Activated CD4-positive, alpha-beta T cell treated with anti-CD3 and anti-CD28 coated beads, Interleukin-2, amount 50 U/mL, for 4 hours (primary cell): ENCODE measurements around the gene POT1.

Experiments
- DNase-seq, 2 experiments: peaks; one replicate each; pipeline ENCODE4 v3.0.0-alpha.2; 2020

POT1 gene

DNA sequence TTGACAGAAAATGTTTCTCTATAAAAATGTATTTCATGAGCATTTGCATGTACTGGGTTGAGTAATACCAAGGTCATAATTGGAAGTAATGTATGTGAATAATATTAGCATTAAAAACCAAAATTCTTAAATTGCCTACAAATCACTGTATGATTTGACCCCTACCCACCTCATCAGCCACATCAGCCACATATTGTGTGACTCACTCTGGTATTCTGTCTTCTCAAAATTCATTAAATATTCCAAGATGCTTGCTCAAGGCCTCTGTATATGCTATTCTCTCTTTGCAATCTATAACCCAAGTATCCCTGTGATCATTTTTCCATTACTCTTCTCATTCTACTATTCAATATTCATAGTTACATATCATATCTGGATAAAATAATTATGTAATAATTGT is 21.4 kb downstream of the POT1 start:
- no peak for DNase-seq

DNA sequence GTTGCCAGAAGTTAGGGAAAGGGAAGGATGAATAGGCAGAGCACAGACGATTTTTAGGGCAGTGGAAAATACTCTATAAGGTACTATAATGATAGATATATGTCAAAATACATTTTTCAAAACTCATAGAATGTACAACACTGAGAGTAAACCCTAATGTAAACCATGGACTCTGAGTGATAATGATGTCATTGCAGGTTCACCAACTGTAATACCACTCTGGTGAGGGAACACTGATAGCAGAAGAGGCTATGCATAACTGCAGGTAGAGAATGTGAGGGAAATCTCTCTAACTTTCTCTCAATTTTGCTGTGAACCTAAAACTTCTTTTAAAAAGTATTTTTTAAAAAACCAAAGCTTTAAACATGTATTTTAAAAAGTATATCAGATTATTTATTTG is 22.1 kb downstream of the POT1 start:
- DNase-seq = no peak

- no peak for DNase-seq
Measured at GRCh38 chr7:124898531-124898930, 31.1 kb downstream of the POT1 start.

DNA sequence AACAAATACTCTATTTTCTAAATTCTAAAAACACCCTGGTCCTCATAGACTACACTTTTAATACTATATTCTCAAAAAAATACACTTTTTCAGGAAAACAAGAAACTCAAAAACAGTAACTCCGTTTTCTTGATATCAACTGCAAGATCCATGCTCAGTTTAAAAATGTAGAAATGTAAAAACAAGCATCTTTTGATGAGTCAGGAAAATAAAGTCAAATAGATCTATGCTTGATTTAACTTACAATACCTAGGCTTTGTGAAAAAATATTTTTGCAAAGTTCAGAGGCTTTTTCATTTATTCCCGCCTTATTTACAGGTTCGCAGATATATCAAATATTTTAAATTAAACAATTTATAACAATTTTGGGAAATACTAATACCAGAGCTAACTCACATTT is 33.6 kb downstream of the POT1 start:
- no peak for DNase-seq

- no peak for DNase-seq
Measured at GRCh38 chr7:124893140-124893827, 36.3 kb downstream of the POT1 start.

DNA sequence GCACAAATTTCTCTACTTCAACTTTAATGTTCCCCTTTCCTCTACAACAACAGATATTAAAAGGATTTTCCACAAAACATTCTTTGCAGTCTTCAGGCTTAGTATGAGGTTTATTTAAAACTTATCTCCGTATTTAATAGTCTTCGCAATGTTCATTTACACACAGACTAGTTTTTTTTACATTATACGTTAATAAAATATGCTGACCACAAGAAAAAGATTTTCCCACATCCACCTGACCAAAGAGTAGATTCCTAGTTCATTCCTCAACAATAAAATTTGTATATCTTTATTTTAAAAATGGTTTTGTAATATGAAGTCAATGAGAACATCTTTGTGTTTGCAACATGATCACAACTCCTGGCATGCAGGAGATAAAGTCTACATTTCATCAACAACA is 42.4 kb downstream of the POT1 start:
- DNase-seq = no peak

DNA sequence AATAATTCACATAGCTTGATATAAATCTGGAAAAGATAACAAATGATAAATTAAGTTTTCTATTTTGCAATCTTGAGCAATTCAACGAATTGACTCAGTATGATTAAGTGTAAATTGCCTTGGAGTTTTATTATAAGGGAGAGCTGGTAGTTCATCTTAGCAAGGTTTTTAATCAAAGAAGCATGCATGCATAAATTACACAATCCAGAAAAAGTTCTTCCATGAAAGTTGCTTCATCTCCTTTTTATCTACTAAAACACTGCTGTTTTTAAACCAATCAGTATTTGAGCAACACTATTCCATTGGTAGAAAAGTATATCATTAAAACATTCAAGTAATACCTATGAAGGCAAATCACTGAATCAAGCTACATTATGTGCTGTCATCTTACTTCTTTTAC is 47.6 kb downstream of the POT1 start:
- no peak for DNase-seq

GRCh38 chr7:124879771-124880170 is 49.9 kb downstream of the POT1 start:
- DNase-seq = no peak

GRCh38 chr7:124879103-124879502 is 50.5 kb downstream of the POT1 start:
- DNase-seq = no peak

DNA sequence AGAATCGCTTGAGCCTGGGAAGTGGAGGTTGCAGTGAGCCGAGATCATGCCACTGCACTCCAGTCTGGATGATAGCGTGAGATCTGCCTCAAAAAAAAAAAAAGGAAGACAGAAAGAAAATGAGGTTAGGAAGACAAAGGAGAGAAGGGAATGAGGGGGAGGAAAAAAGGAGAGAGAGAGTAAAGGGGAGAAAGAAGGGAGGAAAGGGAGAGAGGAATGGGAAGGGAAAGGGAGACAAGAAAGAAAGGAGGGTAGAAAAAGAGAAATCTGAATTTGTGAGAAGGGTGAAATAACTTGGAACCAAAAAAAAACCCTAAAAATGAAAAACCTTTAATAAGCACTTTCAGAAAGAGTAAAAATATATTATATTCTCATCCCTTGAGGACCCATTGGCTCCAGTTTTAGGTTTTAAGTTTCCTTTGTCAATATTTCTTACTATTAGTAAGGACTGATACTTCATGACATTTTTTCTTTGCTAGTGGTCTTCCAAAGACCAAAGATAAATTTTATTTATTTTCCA is 54.9 kb downstream of the POT1 start:
- no peak for DNase-seq

- DNase-seq = no peak
Measured at GRCh38 chr7:124857672-124858235, 71.9 kb downstream of the POT1 start.

- DNase-seq = no peak
Measured at GRCh38 chr7:124856299-124856888, 73.2 kb downstream of the POT1 start.

DNA sequence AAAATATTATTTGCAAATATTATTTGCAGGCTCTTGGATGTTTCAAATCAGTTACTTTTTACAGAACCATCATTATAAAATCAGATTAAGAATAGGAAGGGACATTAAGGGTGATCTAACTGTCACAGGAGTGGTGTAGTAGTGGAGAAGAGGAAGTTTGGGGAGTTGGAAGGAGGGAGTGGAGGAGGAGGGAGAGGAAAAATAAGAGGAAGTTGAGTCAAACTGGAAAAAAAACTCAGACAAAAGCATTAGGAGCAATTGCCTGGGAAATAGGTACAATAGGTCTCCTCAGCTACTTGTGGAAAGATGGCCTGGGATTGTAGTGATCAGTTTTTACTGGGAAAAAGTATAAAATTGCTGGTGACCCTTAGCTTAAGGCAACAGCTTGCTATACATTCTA is 86.3 kb downstream of the POT1 start:
- DNase-seq = no peak

DNA sequence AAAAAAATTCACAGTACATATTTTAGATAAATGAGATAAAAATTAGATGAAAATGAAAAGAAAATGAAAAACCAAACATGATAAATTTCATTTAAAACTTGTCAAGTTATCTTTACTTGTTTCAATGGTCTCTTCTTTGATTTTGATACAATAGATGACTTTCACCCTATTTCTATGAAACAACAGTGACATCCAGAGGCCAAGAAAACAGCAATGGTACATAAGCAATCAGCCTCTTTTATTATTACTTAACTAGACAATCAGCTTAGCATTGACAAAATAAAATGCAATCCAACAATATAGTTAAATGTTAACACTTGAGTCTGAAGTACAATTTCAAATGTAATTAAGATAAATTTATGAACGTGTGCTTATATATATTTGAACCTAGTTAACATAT is 89.2 kb downstream of the POT1 start:
- DNase-seq = no peak

DNA sequence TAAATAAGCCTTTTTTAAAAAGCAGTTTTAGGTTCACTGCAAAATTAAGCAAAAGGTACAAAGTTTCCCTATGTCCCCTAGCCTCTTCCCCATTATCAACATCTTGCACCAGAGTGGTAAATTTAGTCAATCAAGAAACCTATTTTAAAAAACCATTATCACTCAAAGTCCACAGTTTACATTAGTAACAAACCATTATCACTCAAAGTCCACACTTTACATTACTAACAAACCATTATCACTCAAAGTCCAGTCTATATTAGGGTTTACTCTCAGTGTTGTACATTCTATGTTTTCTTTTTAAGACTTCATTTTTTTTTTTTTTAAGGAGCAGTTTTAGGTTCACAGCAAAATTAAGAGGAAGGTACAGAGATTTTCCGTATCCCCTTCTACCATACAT is 89.9 kb downstream of the POT1 start:
- no peak for DNase-seq

DNA sequence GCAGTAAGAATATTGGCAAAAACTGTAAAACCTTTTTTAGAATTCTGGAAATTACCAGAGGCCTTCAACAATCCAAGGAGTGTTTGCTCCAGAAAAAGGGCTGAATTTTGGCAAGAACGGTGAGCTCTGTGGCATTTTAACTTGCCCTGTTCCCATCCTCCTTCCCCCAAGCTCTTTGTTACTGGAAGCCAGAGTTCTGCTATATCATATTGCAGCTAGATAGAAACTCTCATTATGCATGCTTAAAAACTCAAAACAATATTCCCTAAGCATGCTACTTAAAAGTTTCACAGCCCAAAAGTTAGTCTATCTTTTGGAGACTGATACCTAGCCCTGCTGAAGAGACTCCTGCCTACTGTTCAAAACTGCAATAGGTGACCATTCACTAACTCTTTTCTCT is 93.5 kb downstream of the POT1 start:
- no peak for DNase-seq

- no peak for DNase-seq
Measured at GRCh38 chr7:124818807-124819206, 110.8 kb downstream of the POT1 start.

- DNase-seq = no peak
Measured at GRCh38 chr7:124813994-124814798, 115.4 kb downstream of the POT1 start.

GRCh38 chr7:124812764-124813163 is 116.9 kb downstream of the POT1 start:
- DNase-seq = no peak

GRCh38 chr7:124811341-124811740 is 118.3 kb downstream of the POT1 start:
- no peak for DNase-seq

- DNase-seq = no peak
Measured at GRCh38 chr7:124810605-124811004, 119.0 kb downstream of the POT1 start.

DNA sequence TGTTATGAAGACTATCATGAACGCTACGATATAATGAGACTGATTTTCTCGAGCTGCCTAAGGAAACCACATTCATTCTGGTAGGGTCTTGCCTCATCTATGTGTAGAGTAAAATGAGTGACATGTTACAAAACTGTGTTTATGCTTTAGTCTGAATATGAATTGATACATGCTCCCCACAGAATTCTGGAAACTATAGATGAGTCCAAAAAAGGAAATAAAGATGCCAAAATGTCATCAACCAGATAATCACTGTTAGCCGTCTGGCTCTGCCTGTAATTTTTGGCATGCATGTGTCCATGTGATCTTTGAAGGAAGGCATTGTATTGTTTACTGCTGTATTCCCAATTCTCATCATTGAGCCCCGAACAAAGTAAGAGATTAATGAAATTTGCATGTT is 121.4 kb downstream of the POT1 start:
- no peak for DNase-seq

- DNase-seq = no peak
Measured at GRCh38 chr7:124801330-124801895, 128.2 kb downstream of the POT1 start.
